Measurements from ENCODE around the gene SPEG.

The SPEG gene

GRCh38 chr2:219512524-219513216 lies 78.0 kb downstream of the SPEG start:
- no peak for DNase-seq (ENCODE audit: low read depth)

- DNase-seq (ENCODE audit: low read depth): no peak
Observed at GRCh38 chr2:219513787-219514186, 79.1 kb downstream of the SPEG start.

- DNase-seq (ENCODE audit: low read depth): no peak
Observed at GRCh38 chr2:219514196-219514761, 79.6 kb downstream of the SPEG start, which contains the start of gene ASIC4. Gene ASIC4 (plus strand): TSS chr2:219514482. CDS start chr2:219514725, 243 bp downstream.

DNA sequence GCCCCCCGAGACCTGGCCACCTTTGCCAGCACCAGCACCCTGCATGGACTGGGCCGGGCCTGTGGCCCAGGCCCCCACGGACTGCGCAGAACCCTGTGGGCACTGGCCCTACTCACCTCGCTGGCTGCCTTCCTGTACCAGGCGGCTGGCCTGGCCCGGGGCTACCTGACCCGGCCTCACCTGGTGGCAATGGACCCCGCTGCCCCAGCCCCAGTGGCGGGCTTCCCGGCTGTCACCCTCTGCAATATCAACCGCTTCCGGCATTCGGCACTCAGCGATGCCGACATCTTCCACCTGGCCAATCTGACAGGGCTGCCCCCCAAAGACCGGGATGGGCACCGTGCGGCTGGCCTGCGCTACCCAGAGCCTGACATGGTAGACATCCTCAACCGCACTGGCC lies 80.2 kb downstream of the SPEG start:
- no peak for DNase-seq (ENCODE audit: low read depth)

DNA sequence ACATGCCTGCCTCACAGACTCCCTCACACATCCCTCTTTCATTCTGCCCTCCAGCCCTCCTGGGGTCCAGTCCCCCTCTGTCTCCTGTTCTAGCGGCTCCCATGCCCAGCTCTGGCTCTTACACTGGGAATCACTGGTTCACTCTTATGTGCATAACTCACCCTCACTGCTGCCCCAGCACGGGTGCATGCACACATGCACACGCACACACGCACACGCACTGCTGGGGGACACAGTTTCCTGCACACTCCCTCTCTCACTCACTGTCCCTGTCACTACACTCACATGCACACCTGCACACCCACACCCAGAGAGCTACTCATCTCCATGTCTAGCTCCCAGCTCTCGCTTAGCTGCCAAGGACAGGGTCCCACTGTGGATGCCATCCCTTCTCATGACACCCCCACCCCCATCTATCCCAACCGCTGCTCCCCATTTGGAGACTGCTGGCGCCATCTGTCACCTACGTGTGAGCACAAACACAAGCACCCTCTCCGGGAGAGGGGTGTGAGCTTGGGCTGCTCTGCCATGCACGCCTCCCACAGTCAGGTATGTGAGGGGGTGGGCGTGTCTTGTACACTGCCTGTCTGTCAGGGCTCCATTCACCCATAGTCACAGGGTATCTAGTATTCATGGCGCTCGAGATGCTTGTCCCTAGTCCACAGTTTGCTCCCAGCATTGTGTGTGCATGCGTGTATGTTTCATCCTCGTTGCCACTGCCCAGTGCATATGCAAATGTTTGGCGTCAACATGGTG lies 81.4 kb downstream of the SPEG start:
- DNase-seq (ENCODE audit: low read depth): no peak

- no peak for DNase-seq (ENCODE audit: low read depth)
Observed at GRCh38 chr2:219516888-219517287, 82.2 kb downstream of the SPEG start.

DNA sequence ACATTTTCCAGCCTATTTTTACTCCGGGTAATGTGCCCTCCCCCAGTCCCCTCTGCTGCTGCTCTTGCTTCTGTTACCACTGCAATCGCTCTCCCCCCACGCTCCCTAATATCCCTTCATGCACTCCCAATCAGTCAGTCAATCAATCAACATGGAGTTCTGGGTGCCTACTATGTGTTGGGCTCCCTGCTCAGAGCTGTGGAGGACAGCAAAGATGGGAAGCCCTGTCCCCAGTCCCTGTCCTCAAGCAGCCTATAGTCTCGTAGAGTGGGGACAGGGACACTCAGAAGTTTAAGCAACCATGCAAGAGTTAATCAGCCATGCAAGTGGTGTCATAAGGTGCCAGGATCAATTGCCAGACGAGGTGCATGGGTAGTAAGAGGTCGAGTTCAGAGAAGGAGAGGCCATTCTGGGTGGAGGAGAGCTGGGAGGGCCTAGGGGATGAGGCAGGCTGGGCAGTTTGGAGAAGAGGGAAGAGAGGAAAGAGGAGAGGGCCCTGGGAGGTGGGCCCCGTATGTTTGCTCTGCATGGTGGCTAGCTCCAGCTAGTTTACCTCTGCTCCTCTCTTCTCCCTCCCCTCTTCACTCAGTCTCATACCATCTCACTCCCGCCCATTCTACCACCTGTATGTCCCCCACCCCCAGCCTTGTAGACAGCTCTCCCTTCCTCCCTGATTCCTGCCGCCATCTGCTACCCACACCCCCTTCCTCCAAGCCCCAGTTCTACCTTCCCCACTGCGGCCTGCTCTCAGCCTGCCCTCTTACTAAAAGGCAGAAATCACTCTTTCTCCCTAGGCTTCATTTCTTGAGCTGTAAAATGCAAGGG lies 83.5 kb downstream of the SPEG start:
- no peak for DNase-seq (ENCODE audit: low read depth)

DNA sequence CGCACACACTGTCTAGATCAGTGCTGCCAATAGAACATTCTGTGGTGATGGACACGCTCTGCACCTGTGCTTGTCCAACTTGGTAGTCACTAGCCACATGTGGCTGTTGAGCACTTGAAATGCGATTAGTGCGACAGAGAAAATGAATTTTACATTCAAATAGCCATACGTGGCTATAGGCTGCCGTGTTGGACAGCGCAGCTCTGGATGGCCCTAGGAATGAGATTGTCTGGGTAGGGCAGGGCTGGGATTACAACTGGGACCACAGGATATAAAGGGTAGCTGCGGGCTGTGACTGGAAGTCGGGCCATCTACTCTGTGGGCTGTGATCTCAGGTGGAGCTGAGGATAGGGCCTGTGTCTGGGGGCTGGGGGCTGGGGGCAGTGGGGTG lies 84.9 kb downstream of the SPEG start:
- DNase-seq (ENCODE audit: low read depth): no peak

DNA sequence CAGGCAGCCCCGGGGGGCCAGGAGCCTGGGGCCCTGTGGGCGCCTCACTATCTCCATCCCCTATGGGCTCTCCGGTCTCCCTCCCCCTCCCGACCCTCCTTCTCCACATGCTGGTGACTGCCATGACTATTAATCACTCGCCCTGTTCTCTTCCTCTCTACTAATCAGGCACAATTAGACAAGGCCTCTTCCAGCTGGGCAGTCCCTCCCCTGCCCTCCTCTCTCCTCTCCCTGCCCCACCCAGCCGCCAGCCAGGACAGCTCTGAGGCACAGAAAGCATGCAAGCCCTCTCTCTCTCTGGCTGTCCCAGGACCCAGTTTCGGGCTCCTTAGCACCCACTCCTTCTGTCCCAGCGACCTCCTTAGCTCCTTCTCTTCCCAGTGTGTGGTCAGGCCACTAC lies 85.4 kb downstream of the SPEG start:
- no peak for DNase-seq (ENCODE audit: low read depth)

- no peak for DNase-seq (ENCODE audit: low read depth)
Observed at GRCh38 chr2:219521066-219521880, 86.6 kb downstream of the SPEG start.

DNA sequence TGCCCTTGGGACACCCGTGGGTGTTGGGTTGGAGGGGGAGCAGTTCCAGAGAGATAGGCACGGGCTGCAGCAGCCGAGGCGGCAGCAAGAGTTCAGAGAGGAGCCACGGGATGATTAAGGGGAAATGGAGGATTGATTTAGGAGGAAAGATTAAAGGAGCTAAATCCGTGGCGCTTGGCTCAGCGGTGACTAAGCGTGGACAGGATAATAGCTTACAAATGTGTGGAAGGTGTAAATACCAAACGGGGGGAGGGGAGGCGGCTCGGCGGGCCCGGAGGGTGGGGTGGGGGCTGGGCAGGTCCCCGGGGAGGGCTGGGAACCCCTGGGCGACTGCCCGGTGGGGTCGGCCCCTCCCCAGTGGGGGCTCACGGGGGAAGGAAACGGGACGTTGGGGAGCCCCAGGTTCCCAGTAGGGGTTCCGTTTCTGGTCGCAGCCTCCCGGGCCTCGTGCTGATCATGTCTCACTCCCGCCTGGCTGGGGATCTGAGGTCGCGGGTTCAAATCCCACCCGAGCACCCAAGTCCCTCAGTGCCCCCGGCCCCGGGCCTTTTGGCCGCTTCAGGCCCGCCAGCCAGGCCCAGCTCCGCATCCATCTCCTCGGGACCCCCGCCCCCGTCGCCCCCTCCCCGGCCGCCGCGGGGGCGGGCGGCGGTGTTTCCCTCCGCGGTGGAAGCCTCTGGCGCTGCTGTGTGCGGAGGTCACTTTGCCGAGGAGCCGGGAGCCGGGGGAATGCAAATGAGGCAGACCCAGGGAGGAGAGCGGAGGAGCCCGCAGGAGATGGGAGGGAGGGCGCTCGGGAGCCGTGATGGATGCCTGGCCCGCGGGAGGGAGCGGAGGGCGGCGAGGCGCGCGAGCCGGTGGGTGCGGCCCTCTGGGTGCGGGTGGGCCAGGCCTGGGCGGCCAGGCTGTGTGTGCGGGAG lies 87.7 kb downstream of the SPEG start:
- DNase-seq (ENCODE audit: low read depth): no peak

DNA sequence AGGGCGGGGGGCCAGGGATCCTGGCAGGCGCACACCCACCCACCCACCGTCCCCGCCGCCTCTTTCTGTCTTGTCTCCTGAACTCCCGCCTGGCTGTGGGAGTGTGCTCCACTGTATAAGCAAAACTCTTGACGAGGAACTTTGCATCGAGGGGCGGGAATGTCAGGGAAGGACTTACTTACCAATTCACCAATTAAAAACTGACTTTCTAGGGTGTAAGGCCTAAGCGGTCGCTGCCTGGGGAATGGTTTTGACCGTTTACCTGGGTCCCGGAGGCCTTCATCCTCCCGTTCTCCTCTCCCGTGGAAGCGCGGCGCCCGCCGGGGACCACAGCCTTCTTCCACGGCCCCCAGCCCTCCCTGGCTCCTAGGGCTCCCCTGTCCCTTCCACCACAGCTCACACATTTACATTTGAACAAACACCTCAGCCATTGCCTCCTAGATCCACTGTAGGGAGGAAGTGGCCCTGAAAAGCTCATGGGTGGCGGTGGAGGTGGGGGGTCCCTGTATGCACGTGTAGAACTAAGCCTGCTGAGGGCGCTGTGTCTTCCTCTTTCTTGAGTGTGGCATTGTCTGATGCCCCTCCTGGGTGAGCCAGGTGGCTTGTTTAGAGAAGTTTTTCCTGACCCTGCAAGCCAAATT lies 88.5 kb downstream of the SPEG start:
- no peak for DNase-seq (ENCODE audit: low read depth)

DNA sequence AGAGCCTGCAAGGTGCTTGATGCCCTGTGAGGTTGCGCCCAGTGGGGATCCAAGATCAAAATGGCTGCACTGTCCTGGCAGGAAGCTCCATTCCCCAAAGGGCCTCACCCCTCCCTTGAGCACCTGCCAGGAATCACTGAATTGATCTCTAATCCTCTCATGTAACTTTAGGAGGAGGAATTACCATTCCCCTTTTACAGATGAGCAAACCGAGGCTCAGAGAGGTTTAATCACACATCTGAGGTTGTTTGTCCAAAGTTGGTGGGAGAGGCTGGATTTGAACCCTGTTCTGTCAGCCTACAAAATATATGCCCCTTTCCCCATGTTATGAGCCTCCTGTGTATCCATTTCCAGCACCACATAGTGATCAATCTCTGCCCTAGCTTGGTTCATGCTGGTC lies 90.2 kb downstream of the SPEG start:
- no peak for DNase-seq (ENCODE audit: low read depth)

DNA sequence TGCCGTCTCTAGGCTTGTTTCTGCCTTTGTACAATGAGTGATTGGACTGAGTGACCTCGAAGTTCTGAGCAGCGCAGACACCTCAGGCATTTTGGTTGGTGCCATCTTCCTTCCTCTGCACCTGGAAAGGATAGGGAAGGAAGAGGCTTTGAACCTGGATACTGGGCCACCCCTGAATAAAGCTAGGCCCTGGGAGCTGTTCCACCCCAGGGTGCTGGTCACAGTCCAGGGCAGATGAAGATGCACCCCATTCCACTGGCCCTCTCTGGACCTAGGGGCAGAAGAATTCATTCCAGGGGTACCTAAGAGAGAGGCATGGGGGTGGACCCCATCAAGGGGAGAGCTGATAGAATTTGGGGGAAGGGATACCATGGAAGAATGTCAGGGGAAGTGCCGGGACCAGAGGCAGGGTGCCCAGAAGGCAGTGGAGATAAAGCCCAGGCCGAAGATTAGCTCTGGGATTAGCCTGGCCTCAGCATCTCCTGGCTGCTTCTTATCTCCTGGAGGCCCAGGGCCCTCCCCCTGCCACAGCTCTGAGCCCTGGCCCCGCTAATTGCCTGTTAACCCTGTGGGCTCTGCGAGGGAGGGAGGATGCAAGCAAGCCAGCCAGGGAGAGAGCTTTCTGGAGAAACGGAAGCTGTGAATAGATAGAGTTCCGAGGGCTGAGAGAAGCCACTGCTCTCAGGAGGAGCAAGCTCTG lies 91.0 kb downstream of the SPEG start:
- DNase-seq (ENCODE audit: low read depth): no peak

DNA sequence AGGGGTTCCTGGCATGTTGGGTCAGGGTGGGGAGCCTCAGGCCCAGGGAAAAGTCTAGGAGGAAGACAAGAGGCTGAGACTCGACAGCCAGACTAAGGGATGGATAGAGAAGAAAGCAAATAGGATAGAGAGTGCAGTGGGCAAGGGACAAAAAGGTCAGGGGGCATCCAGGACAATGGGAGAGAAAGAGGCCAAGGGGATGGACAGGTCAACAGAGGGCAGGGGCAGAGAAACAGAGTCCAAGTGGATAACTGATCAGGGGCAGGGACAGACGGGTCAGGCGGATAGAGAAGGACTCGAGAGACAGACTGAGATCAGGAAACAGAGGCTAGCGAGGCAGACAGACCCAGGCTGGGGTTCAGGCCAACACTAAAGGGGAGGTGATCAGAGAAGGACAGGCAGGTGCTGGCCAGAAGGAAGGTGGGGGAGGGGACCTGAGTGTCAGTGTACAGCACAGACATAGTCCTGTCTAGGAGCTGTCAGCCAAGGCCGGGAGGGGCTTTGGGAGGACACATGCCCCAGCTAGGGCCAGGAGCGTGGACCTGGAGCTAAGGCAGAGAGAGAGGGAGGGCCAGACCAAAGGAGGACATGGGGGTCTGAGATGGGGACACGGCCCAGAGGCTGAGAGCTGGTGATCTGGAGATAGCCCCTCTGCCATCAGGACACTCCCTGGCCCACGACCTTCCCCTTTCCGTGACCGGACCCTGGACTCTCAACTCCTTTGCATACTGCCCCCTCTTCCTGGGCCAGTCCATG lies 91.9 kb downstream of the SPEG start:
- DNase-seq (ENCODE audit: low read depth): no peak

DNA sequence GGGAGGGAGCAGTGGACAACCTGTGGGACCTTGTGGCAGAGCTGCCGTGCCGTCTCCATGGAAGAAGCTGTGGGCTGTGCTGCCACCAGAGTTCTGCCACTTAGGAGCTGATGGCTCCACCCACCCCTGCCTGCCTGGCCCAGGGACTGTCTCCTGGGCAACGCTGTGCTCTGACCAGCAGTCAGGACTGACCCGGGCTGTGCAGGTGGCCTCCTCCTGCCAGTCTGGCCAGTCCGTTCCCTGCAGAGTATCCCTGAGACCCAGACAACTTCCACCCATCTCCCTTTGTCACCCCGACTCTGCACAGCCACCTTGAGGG lies 92.4 kb downstream of the SPEG start:
- DNase-seq (ENCODE audit: low read depth): no peak

GRCh38 chr2:219527472-219527871 lies 92.8 kb downstream of the SPEG start:
- DNase-seq (ENCODE audit: low read depth): no peak

Data from T follicular helper cell (primary cell).